Measurements from ENCODE around the gene PARVB.

The PARVB gene

DNA sequence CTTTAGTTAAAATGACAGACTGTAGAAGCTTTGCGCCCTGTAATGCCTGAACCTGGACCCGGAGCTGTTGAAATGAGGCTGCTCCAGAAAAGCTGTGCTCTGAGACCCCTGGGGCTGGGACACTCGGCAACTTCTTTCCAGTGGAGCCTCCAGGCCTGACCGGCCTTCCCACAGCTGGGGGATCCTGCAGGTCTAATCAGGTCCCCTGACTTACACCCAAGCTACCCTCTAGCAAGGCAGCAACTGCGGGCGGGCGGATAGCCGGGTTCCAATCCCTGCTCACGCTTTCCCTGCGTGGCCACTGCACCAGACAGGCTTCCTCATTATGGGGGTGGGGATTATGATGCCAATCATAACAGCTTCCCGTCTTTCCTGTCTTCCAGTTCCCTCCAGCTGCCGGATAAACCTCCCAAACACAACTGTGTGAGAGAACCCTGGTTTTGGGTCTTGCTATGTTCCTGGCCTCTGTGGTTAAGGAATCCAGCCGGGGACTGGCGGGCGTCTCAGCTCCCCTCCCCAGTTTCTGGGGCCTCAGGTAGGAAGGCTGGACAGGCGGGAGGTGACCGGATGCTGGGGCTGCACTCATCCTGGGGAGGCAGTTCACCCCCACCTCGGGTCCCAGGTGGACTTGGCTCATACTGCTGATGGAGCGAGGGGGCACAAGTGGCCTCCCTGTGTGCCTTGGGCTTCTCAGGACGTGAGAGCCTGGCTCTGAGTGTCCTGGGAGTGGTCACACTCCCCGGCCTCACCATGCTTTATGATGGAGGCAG is 195.2 kb downstream of the PARVB start:
- DNase-seq (ENCODE audit: low read depth) = no peak

DNA sequence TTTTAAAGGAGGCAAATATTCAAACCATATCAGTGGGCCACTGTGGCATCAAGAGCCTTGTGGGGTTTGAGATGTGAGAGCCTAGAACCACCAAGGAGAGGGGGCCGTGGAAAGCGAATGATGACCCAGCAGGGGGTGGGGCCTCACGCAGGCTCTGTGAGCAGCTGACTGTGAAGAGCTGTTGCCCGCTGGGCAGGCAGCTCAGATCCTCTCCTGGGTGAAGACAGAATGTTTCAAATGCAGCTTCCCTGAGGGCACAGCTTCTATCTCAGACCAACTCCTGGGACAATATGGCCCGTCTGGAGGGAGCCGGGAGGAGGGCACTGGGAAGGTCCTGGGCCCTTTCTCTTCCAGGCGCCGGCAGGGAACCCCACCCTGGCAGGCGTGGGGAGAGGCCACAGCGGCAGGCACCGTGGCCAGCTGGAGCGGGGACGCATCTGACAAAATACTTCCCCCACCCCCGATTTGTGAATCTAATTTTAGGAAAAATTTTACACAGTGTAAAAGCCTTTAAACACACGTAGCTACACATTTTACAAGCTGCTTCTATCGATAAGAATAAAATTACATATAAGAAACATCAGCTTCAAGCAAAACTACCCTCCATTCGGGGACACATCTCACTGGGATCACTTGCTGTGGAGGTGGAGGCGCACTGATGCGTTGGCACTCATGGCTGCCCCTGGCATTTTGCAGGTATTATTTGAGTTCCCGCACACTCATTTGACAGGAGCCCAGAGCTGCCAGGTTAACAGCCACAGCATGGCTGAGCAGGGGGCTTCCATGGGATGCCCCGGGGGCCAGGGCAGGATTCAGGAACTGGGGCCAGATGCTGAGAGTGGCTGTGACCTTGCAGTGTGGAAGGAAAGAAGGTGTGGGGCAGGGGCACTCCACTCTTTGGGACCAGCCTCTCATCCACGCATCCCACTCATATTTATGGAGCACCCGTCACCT is 196.9 kb downstream of the PARVB start:
- no peak for DNase-seq (ENCODE audit: low read depth)

DNA sequence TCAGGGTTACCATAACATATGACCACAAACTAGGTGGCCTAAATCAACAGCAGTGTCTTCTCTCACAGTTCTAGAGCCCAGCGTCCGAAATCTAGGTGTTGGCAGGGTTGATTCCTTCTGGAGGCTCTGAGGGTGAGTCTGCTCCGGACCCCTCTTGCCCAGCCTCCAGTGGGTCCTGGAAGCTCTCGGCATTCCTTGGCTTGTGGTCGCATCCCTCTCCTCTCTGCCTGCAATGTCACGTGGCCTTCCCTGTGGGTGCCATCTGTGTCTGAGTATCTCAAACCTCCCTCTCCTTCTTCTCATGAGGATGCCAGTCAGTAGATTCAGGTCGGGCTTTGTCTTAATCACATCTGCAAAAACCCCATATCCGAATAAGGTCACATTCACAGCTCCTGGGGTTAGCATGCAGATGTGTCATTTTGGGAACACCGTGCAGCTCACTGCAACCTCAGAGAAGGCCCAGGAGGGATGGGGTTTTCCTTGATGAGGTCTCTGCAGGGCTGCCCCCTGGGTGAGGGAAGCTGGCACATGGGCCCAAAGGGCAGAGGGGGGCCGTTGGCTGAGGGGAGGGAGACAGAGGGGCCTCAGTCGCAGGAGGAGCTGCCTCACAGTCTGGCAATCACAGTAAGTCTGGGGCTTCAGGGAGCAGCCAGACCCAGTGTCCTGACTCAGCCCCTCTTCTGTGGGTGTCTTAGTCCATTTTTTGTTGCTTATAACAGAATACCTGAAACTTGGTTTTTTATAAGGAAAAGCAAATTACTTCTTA is 197.8 kb downstream of the PARVB start:
- no peak for DNase-seq (ENCODE audit: low read depth)
